Fibroblast of lung (primary cell): ENCODE results near the gene UBAP1.

Experiments
- CTCF ChIP-seq, 2 donors: IDR thresholded peaks in 1 of 2; conservative IDR thresholded peaks in 1 of 2; 1 replicate in 1 of 2; 2 replicates in 1 of 2; pipeline ENCODE4 v1.5.1; 2011 to 2012; ENCODE audit warnings: low read length in 2 of 2, control low read depth in 1 of 2, inconsistent platforms in 1 of 2, low read depth in 1 of 2, mild to moderate bottlenecking in 1 of 2
- EZH2 ChIP-seq: IDR thresholded peaks from 2 replicates; pipeline ENCODE4 v1.5.1; 2012; ENCODE audit warnings: low read length, control low read depth, mild to moderate bottlenecking; ENCODE audit errors: missing control alignments

GRCh38 chr9:34220218-34220617 lies 41.4 kb downstream of the UBAP1 start:
- TF ChIP-seq CTCF (conservative IDR thresholded peaks at IDR 0.05 in 1 of 2, IDR thresholded peaks at IDR 0.05 in 1 of 2; ENCODE audit: low read depth in 1 of 2, low read length in 2 of 2) = no peak
- TF ChIP-seq EZH2 = no peak
